Panc1 (cell line): ENCODE data around the gene PLGRKT. TPM values are rescaled to one million over a fixed set of nuclear protein-coding genes. Genes with fewer than 3 reads are reported as not detected.

Source experiments
- ATAC-seq: fragments of 200-7000 bp; cut with Tn5 transposase; 2 replicates; pipeline ENCODE4 v1.9.1; 2020; ENCODE audit warnings: mild to moderate bottlenecking, moderate library complexity
- BruUV-seq: library from RNA; stranded (reverse); fragments of 400-500 nt; replicated peaks from 2 replicates; lab custom pipeline; 2021; lab: Mats Ljungman, UMichigan
- CTCF ChIA-PET: fragments of 300-600 bp; sonication (Branson Sonifier 250); formaldehyde crosslinking; loops from one replicate; lab custom pipeline; 2022; ENCODE audit warnings: antibody characterized with exemption; lab: Charles Lee
- POLR2A ChIA-PET: fragments of 300-600 bp; sonication (Branson Sonifier 250); formaldehyde crosslinking; loops from one replicate; lab custom pipeline; 2022; ENCODE audit warnings: antibody characterized with exemption; lab: Charles Lee
- DNase-seq: peaks from one replicate; pipeline ENCODE4 v3.0.0-alpha.2; 2010; ENCODE audit warnings: low read depth, low spot score
- H3K27ac ChIP-seq: 2 replicates; pipeline ENCODE4 v1.5.1; 2011; ENCODE audit warnings: mild to moderate bottlenecking, low read length, inconsistent platforms
- H3K27me3 ChIP-seq: fragments of 200-500 bp; sonication (Bioruptor generic); 2 replicates; pipeline ENCODE4 v1.6.0; 2014; ENCODE audit warnings: low read length, inconsistent platforms; ENCODE audit not compliant: control insufficient read depth, insufficient read depth
- H3K36me3 ChIP-seq: fragments of 200-500 bp; sonication (Bioruptor generic); 2 replicates; pipeline ENCODE4 v1.5.1; 2014; ENCODE audit warnings: inconsistent platforms, mild to moderate bottlenecking, low read length, moderate library complexity; ENCODE audit not compliant: control insufficient read depth, insufficient read depth
- H3K4me1 ChIP-seq: 2 replicates; pipeline ENCODE4 v1.5.1; 2011; ENCODE audit warnings: inconsistent platforms, mild to moderate bottlenecking, low read length, moderate library complexity; ENCODE audit not compliant: control insufficient read depth, insufficient read depth
- H3K4me3 ChIP-seq, 2 experiments: 2 replicates each; pipeline ENCODE4 v1.5.1; 2011 to 2012; ENCODE audit warnings: low read depth in 2 of 2, low read length in 2 of 2, mild to moderate bottlenecking in 2 of 2, inconsistent platforms in 1 of 2, moderate library complexity in 1 of 2
- H3K9me3 ChIP-seq: fragments of 200-500 bp; sonication (Bioruptor generic); 2 replicates; pipeline ENCODE4 v1.5.1; 2014; ENCODE audit warnings: low read depth, mild to moderate bottlenecking, inconsistent platforms, low read length, moderate library complexity; ENCODE audit not compliant: control insufficient read depth, insufficient read depth
- CTCF ChIP-seq: fragments of 450-650 bp; IDR thresholded peaks from 2 replicates; pipeline ENCODE4 v1.5.1; 2017; ENCODE audit warnings: mild to moderate bottlenecking
- POLR2AphosphoS5 ChIP-seq: IDR thresholded peaks from 2 replicates; pipeline ENCODE4 v1.6.1; 2012; ENCODE audit warnings: mild to moderate bottlenecking, low read depth, low read length, moderate library complexity
- REST ChIP-seq, 2 experiments: IDR thresholded peaks; 2 replicates each; pipeline ENCODE4 v1.6.1; 2011 to 2012; ENCODE audit warnings: low read depth in 2 of 2, control low read depth in 1 of 2, low read length in 1 of 2, mild to moderate bottlenecking in 1 of 2, moderate library complexity in 1 of 2; ENCODE audit not compliant: insufficient read depth in 1 of 2
- SIN3A ChIP-seq: IDR thresholded peaks from 2 replicates; pipeline ENCODE4 v1.6.1; 2012; ENCODE audit warnings: low read depth, mild to moderate bottlenecking, low read length, moderate library complexity, borderline replicate concordance; ENCODE audit not compliant: insufficient read depth
- TCF7L2 ChIP-seq: IDR thresholded peaks from 2 replicates; pipeline ENCODE4 v1.6.1; 2011; ENCODE audit warnings: mild to moderate bottlenecking, low read depth, low read length, inconsistent platforms
- in situ Hi-C: cut with HindIII; loops from 2 replicates; pipeline ENCODE4 v1.10.0; 2016; ENCODE audit warnings: low sequenced_read_pairs, low pct_unique_long_range_greater_than_20kb
- intact Hi-C: fragments of 100-400 bp; cut with micrococcal nuclease; formaldehyde crosslinking; loops from one replicate; pipeline ENCODE4 v1.10.0; 2022; ENCODE audit not compliant: unreplicated experiment
- total RNA-seq: library from RNA; stranded (reverse); gene quantifications from one replicate; pipeline ENCODE4 v1.2.1, GENCODE V29; 2021; ENCODE audit not compliant: unreplicated experiment

Gene PLGRKT
- total RNA-seq, 1 experiment from 2014 or later, result 9.3 TPM

- ChIA-PET POLR2A (no interaction called here), CTCF (no interaction called here)
- in situ Hi-C loops, result no loop called here
- no peaks in the 10 kb centered on the region for H3K9me3 ChIP-seq
- no peaks in the 10 kb centered on the region for H3K36me3 ChIP-seq
- H3K27me3 ChIP-seq, result no peaks in the 10 kb centered on the region
- no TSS peak for BruUV-seq
- intact Hi-C loops, result no loop called here
- H3K4me1 ChIP-seq, result no peaks in the 10 kb centered on the region
- H3K27ac ChIP-seq, result no peak overlapping the region
- TF ChIP-seq CTCF (no peak), TCF7L2 (no peak), REST (IDR thresholded peaks at IDR 0.05; ENCODE audit: insufficient read depth in 1 of 2, low read depth in 2 of 2, low read length in 1 of 2) (no peak)
- ATAC-seq, result no peak
- H3K4me3 ChIP-seq, result no peak overlapping the region
- no peak for DNase-seq
These were observed 43.2 kb upstream of the PLGRKT start for GRCh38 chr9:5480919-5481318.

GRCh38 chr9:5479994-5480694, 42.4 kb upstream of the PLGRKT start:
- in situ Hi-C loops (no loop called here), intact Hi-C loops (loop anchor here (5.0 kb wide), 1 partner anchor 47 kb away; no protein-coding TSS in a partner anchor)
- Histone ChIP-seq H3K27ac (no peak overlapping the region), H3K27me3 (no peaks in the 10 kb centered on the region), H3K4me1 (no peaks in the 10 kb centered on the region), H3K9me3 (no peaks in the 10 kb centered on the region), H3K36me3 (no peaks in the 10 kb centered on the region), H3K4me3 (no peak overlapping the region)
- ChIA-PET POLR2A (no interaction called here), CTCF (no interaction called here)
- DNase-seq (no peak), ATAC-seq (no peak)
- TF ChIP-seq POLR2AphosphoS5 (no peak), SIN3A (no peak), REST (IDR thresholded peaks at IDR 0.05; ENCODE audit: insufficient read depth in 1 of 2, low read depth in 2 of 2, low read length in 1 of 2) (no peak), CTCF (no peak), TCF7L2 (no peak)
- no TSS peak for BruUV-seq
